Esophagus squamous epithelium (tissue), 5 donors: ENCODE results near the gene BMP8A. TPM values are rescaled to one million over a fixed set of nuclear protein-coding genes. Genes with fewer than 3 reads are reported as not detected.

ENCODE experiments used
- DNase-seq: peaks from one replicate; lab custom pipeline; 2025; lab: John Stamatoyannopoulos, UW
- H3K27ac ChIP-seq, 4 donors: fragments of 200-600 bp; sonication (generic); one replicate each; pipeline ENCODE4 v1.5.1; 2016 to 2019; ENCODE audit warnings: mild to moderate bottlenecking in 1 of 4
- H3K27me3 ChIP-seq, 4 donors: fragments of 200-600 bp; sonication (generic); 1 replicate in 3 of 4; 2 replicates in 1 of 4; pipeline versions ENCODE4 v1.5.1 to v1.6.0; 2017 to 2021; ENCODE audit warnings: antibody characterized with exemption in 1 of 4
- H3K36me3 ChIP-seq, 3 donors: fragments of 200-600 bp; sonication (generic); one replicate each; pipeline ENCODE4 v1.5.1; 2016 to 2019
- H3K4me1 ChIP-seq, 3 donors: fragments of 200-600 bp; sonication (generic); one replicate each; pipeline ENCODE4 v1.5.1; 2017 to 2019
- H3K4me3 ChIP-seq, 4 donors: fragments of 200-600 bp; sonication (generic); 1 replicate in 3 of 4; 2 replicates in 1 of 4; pipeline ENCODE4 v1.5.1; 2016 to 2019; ENCODE audit warnings: mild to moderate bottlenecking in 2 of 4, moderate library complexity in 1 of 4
- H3K9me3 ChIP-seq, 3 donors: fragments of 200-600 bp; sonication (generic); one replicate each; pipeline ENCODE4 v1.5.1; 2016 to 2019
- CTCF ChIP-seq, 6 experiments: fragments of 450-650 bp in 4 of 6; fragments of 200-600 bp in 2 of 6; sonication (generic) in 2 of 6; IDR thresholded peaks; one replicate each; pipeline ENCODE4 v1.5.1; 2016 to 2019; ENCODE audit warnings: antibody characterized with exemption in 6 of 6, mild to moderate bottlenecking in 4 of 6, moderate library complexity in 4 of 6
- POLR2A ChIP-seq, 4 donors: fragments of 450-650 bp; IDR thresholded peaks; one replicate each; pipeline ENCODE4 v1.6.1; 2017; ENCODE audit warnings: antibody characterized with exemption in 4 of 4, mild to moderate bottlenecking in 4 of 4, moderate library complexity in 3 of 4
- WGBS, 2 donors: methylation state at CpG; one replicate each; pipeline ENCODE4 v1.1.5; 2018; 5-methylcytosine and 5-hydroxymethylcytosine counted together
- intact Hi-C: fragments of 100-400 bp; cut with DNase I; formaldehyde crosslinking; loops from one replicate; pipeline ENCODE4 v1.15.0; 2022
- total RNA-seq, 4 donors: library from RNA; depleted of rRNA; stranded (reverse); fragments of >200 nt; gene quantifications; one replicate each; pipeline ENCODE4 v1.1.0, GENCODE V29; 2016
- donor health status: DM: yes; HTN: yes; CAD: no.

The BMP8A gene
- total RNA-seq, 4 donors from 2014 or later: 0.13 to 0.38 TPM; not detected in 2

GRCh38 chr1:39522661-39523567, 31.5 kb downstream of the BMP8A start:
- Histone ChIP-seq H3K36me3 (peaks cover under 1 to 28% (median under 1%) of the 10 kb centered on the region in 3 donors), H3K9me3 (no peaks in the 10 kb centered on the region), H3K27ac (no peak overlapping the region), H3K4me1 (no peaks in the 10 kb centered on the region), H3K27me3 (no peaks in the 10 kb centered on the region), H3K4me3 (no peak overlapping the region)
- WGBS, 2 donors: 79 to 87% methylated on average over 20 to 24 of the region's 29 CpGs
- TF ChIP-seq POLR2A (IDR thresholded peaks at IDR 0.05) (no peak), CTCF (IDR thresholded peaks at IDR 0.05) (no peak)
- no peak for DNase-seq
- intact Hi-C loops: no loop called here

- whole genome bisulfite sequencing, 2 donors: 44 to 69% methylated on average over 3 to 4 of the region's 6 CpGs
- TF ChIP-seq POLR2A (IDR thresholded peaks at IDR 0.05) (no peak), CTCF (IDR thresholded peaks at IDR 0.05) (no peak)
- Histone ChIP-seq H3K27me3 (no peaks in the 10 kb centered on the region), H3K4me1 (no peaks in the 10 kb centered on the region), H3K4me3 (no peak overlapping the region), H3K27ac (no peak overlapping the region), H3K36me3 (peaks cover 7 to 40% (median 10%) of the 10 kb centered on the region in 3 donors), H3K9me3 (no peaks in the 10 kb centered on the region)
- intact Hi-C loops: no loop called here
- no peak for DNase-seq
These were observed 32.7 kb downstream of the BMP8A start for GRCh38 chr1:39524171-39524570.

GRCh38 chr1:39524591-39525365, 33.3 kb downstream of the BMP8A start:
- Histone ChIP-seq H3K27ac (no peak overlapping the region), H3K27me3 (no peaks in the 10 kb centered on the region), H3K4me1 (no peaks in the 10 kb centered on the region), H3K36me3 (peaks cover 7 to 46% (median 10%) of the 10 kb centered on the region in 3 donors), H3K4me3 (no peak overlapping the region), H3K9me3 (no peaks in the 10 kb centered on the region)
- DNase-seq: no peak
- WGBS, 2 donors: 78 to 87% methylated on average over 11 of the region's 15 CpGs
- intact Hi-C loops: no loop called here
- TF ChIP-seq CTCF (IDR thresholded peaks at IDR 0.05) (no peak), POLR2A (IDR thresholded peaks at IDR 0.05) (no peak)

- H3K36me3 ChIP-seq: peaks cover 7 to 54% (median 10%) of the 10 kb centered on the region in 3 donors
- TF ChIP-seq CTCF (IDR thresholded peaks at IDR 0.05) (no peak), POLR2A (IDR thresholded peaks at IDR 0.05) (no peak)
- no peaks in the 10 kb centered on the region for H3K27me3 ChIP-seq
- H3K27ac ChIP-seq: no peak overlapping the region
- no peak overlapping the region for H3K4me3 ChIP-seq
- H3K4me1 ChIP-seq: no peaks in the 10 kb centered on the region
- DNase-seq: peak; percentile 17
- WGBS, 2 donors: 75 to 89% methylated on average over 4 to 8 of the region's 17 CpGs
- H3K9me3 ChIP-seq: no peaks in the 10 kb centered on the region
- intact Hi-C loops: no loop called here
These were observed 34.1 kb downstream of the BMP8A start for GRCh38 chr1:39525366-39526165.
